ENCODE data around the gene REXO2.

GRCh38 chr11:114400915-114401223, 38.4 kb upstream of the REXO2 start:
- TF ChIP-seq CTCF (IDR thresholded peaks at IDR 0.05) (no peak), EZH2 (IDR thresholded peaks at IDR 0.05; ENCODE audit: borderline replicate concordance, insufficient read depth, low read depth, low read length, poor library complexity, severe bottlenecking) (no peak)
